Fibroblast of villous mesenchyme (primary cell): ENCODE results near the gene DPP8. TPM values are rescaled to one million over a fixed set of nuclear protein-coding genes. Genes with fewer than 3 reads are reported as not detected.
"Not testable (repeated sequence)": the region's sequence is repeated elsewhere in the genome, so short reads cannot be mapped to it uniquely, and the experiment has no call there.

Experiments
- DNase-seq: peaks from one replicate; pipeline ENCODE4 v3.0.0-alpha.2; 2010; ENCODE audit warnings: low read depth
- H3K4me3 ChIP-seq: 2 replicates; pipeline ENCODE4 v1.5.1; 2011; ENCODE audit warnings: low read depth, mild to moderate bottlenecking, low read length
- CTCF ChIP-seq: IDR thresholded peaks from 2 replicates; pipeline ENCODE4 v1.5.1; 2012; ENCODE audit warnings: low read depth, mild to moderate bottlenecking, low read length; ENCODE audit not compliant: insufficient read depth
- total RNA-seq: library from RNA; depleted of rRNA; stranded (reverse); fragments of >200 nt; gene quantifications from 2 replicates; pipeline ENCODE4 v1.2.3, GENCODE V29; 2012

The DPP8 gene
- total RNA-seq, 1 donor: 49.2 TPM

DNA sequence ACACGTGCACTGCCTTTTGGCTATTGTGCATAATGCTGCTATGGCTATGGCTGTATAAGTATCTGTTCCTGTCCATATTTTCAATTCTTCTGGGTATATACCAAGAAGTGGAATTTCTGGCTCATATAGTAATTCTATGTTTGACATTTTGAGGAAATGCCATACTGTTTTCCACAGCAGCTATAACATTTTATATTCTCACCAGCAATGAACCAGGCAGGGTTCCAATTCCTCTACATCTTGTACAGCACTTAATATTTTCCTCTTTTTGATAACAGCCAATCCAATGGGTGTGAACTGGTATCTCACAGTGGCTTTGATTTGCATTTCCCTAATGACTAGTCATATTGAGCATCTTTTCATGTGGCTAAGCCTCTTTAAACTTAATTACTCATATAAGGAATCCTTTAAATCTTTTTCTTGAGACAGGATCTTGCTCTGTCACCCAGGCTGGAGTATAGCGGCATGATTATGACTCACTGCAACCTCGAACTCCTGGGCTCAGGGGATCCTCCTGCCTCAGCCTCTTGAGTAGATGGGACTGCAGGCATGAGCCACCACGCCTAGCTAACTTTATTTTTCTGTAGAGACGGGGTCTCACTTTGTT lies 56.6 kb downstream of the DPP8 start:
- H3K4me3 ChIP-seq: no peak overlapping the region
- TF ChIP-seq CTCF: no peak
- DNase-seq: peak; percentile 15

GRCh38 chr15:65455256-65455655 lies 62.2 kb downstream of the DPP8 start:
- not testable (repeated sequence) for DNase-seq, H3K4me3 ChIP-seq

DNA sequence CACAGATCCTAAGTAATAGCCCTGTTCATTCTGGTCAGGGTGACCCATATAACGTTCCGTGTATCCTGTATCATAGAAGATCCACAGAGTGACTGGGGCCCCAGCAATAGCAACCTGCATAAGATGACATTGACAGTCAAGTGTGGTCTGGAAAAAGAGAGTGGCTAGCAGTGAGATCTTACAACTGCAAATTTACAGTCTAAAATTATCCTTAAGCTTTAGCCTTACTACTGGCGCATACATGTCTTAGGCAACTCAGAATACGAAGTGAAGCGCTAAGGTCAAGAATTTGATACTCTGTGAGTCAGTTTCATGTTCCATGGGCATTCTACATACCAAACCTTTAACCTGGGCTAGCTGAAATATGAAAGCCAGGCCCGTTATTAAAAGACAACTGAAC lies 65.5 kb downstream of the DPP8 start:
- H3K4me3 ChIP-seq: no peak overlapping the region
- TF ChIP-seq CTCF: no peak
- DNase-seq: no peak

- no peak for DNase-seq
- H3K4me3 ChIP-seq: no peak overlapping the region
- TF ChIP-seq CTCF: no peak
These were observed 66.9 kb downstream of the DPP8 start for GRCh38 chr15:65450556-65450955.

- H3K4me3 ChIP-seq: no peak overlapping the region
- no peak for DNase-seq
- TF ChIP-seq CTCF: no peak
These were observed 70.3 kb downstream of the DPP8 start for GRCh38 chr15:65447145-65447544.

GRCh38 chr15:65434201-65434600 lies 83.3 kb downstream of the DPP8 start:
- DNase-seq: no peak
- no peak overlapping the region for H3K4me3 ChIP-seq
- no peak for TF ChIP-seq CTCF

DNA sequence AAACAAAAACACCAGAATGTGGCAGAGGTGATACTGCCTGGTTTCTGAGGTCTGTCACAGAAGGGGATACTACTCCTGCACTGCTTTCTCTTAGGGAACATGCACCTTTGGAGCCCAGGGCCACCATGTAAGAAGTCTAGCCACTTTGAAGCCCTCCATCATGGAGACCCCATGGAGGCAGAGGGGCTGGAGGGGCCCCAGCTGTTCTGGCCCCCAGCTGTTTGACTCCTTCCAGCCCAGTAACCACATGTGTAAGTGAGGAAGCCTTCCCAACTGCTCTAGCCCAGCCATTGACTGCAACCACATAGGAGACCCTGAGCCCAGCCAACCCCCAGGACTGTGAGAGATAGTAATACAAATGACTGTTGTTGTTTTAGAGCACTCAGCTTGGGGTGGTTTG lies 85.8 kb downstream of the DPP8 start:
- DNase-seq: no peak
- no peak for TF ChIP-seq CTCF
- H3K4me3 ChIP-seq: no peak overlapping the region
